Esophagus squamous epithelium (tissue), 4 donors: Measurements from ENCODE around the gene NOM1.

Experiments
- CTCF ChIP-seq, 6 experiments: fragments of 450-650 bp in 4 of 6; fragments of 200-600 bp in 2 of 6; sonication (generic) in 2 of 6; IDR thresholded peaks; one replicate each; pipeline ENCODE4 v1.5.1; 2016 to 2019; ENCODE audit warnings: antibody characterized with exemption in 6 of 6, mild to moderate bottlenecking in 4 of 6, moderate library complexity in 4 of 6
- POLR2A ChIP-seq, 4 donors: fragments of 450-650 bp; IDR thresholded peaks; one replicate each; pipeline ENCODE4 v1.6.1; 2017; ENCODE audit warnings: antibody characterized with exemption in 4 of 4, mild to moderate bottlenecking in 4 of 4, moderate library complexity in 3 of 4

GRCh38 chr7:157005456-157006204 lies 56.1 kb downstream of the NOM1 start:
- TF ChIP-seq CTCF (IDR thresholded peaks at IDR 0.05) (no peak), POLR2A (IDR thresholded peaks at IDR 0.05) (no peak)
